ENCODE measurements around the gene EPHB3. TPM values are rescaled to one million over a fixed set of nuclear protein-coding genes. Genes with fewer than 3 reads are reported as not detected.

Gene EPHB3
- polyA plus RNA-seq, 2 of the 4 experiments (the other 2 are of a cell fraction), result 0.36 to 0.50 TPM

DNA sequence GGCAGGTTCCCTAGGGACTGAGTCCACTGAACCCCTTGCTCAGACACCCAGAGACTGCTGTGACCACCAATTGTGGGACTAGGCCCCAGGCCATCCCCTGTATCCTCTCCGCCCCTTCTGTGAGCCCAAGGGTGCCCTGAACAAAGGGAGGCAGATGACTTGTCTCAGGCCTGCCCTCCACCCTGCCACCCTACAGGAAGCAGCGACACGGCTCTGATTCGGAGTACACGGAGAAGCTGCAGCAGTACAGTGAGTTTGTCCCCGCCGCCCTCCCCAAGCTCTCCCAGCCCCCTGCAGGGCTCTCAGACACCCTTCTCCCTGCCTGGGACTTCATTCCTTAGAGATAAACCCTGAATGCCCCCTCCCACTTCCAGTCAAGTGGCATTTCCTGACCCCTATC lies 16.6 kb downstream of the EPHB3 start:
- FAIRE-seq (no peak), ATAC-seq (no peak), DNase-seq (ENCODE audit: low read depth in 1 of 2, low spot score in 1 of 2) (no peak)
- POLR2A ChIA-PET, result no interaction called here
- no peaks in the 10 kb centered on the region for H3K9me3 ChIP-seq
- CTCF ChIA-PET, result no interaction called here
- H3K27ac ChIP-seq, result no peak overlapping the region
- no peak for TF ChIP-seq ZC3H11A (IDR thresholded peaks at IDR 0.05)
- TF ChIP-seq, protein P1, sequence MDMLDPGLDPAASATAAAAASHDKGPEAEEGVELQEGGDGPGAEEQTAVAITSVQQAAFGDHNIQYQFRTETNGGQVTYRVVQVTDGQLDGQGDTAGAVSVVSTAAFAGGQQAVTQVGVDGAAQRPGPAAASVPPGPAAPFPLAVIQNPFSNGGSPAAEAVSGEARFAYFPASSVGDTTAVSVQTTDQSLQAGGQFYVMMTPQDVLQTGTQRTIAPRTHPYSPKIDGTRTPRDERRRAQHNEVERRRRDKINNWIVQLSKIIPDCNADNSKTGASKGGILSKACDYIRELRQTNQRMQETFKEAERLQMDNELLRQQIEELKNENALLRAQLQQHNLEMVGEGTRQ (IDR thresholded peaks at IDR 0.05), result no peak
- TF ChIP-seq, protein P2, sequence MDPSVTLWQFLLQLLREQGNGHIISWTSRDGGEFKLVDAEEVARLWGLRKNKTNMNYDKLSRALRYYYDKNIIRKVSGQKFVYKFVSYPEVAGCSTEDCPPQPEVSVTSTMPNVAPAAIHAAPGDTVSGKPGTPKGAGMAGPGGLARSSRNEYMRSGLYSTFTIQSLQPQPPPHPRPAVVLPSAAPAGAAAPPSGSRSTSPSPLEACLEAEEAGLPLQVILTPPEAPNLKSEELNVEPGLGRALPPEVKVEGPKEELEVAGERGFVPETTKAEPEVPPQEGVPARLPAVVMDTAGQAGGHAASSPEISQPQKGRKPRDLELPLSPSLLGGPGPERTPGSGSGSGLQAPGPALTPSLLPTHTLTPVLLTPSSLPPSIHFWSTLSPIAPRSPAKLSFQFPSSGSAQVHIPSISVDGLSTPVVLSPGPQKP (IDR thresholded peaks at IDR 0.05; ENCODE audit: low read depth, low read length), result no peak
- TF ChIP-seq CHD4 (IDR thresholded peaks at IDR 0.05; ENCODE audit: borderline replicate concordance), result no peak
- no peak for TF ChIP-seq HEYL (CRISPR knock-in tag; IDR thresholded peaks at IDR 0.05)
- TF ChIP-seq MYC (IDR thresholded peaks at IDR 0.05; ENCODE audit: borderline replicate concordance, low read length), result no peak
- no peak for TF ChIP-seq HOXB5 (CRISPR knock-in tag; IDR thresholded peaks at IDR 0.05)
- no peak for TF ChIP-seq SREBF2 (IDR thresholded peaks at IDR 0.05)
- TF ChIP-seq, protein P3, sequence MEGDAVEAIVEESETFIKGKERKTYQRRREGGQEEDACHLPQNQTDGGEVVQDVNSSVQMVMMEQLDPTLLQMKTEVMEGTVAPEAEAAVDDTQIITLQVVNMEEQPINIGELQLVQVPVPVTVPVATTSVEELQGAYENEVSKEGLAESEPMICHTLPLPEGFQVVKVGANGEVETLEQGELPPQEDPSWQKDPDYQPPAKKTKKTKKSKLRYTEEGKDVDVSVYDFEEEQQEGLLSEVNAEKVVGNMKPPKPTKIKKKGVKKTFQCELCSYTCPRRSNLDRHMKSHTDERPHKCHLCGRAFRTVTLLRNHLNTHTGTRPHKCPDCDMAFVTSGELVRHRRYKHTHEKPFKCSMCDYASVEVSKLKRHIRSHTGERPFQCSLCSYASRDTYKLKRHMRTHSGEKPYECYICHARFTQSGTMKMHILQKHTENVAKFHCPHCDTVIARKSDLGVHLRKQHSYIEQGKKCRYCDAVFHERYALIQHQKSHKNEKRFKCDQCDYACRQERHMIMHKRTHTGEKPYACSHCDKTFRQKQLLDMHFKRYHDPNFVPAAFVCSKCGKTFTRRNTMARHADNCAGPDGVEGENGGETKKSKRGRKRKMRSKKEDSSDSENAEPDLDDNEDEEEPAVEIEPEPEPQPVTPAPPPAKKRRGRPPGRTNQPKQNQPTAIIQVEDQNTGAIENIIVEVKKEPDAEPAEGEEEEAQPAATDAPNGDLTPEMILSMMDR (IDR thresholded peaks at IDR 0.05), result no peak
- TF ChIP-seq FOSB (CRISPR knock-in tag; IDR thresholded peaks at IDR 0.05), result no peak
- no peak for TF ChIP-seq FOSL2 (IDR thresholded peaks at IDR 0.05)
- no peak for TF ChIP-seq FOSL2 (CRISPR knock-in tag; IDR thresholded peaks at IDR 0.05)
- TF ChIP-seq, protein P4, sequence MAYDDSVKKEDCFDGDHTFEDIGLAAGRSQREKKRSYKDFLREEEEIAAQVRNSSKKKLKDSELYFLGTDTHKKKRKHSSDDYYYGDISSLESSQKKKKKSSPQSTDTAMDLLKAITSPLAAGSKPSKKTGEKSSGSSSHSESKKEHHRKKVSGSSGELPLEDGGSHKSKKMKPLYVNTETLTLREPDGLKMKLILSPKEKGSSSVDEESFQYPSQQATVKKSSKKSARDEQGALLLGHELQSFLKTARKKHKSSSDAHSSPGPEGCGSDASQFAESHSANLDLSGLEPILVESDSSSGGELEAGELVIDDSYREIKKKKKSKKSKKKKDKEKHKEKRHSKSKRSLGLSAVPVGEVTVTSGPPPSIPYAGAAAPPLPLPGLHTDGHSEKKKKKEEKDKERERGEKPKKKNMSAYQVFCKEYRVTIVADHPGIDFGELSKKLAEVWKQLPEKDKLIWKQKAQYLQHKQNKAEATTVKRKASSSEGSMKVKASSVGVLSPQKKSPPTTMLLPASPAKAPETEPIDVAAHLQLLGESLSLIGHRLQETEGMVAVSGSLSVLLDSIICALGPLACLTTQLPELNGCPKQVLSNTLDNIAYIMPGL (CRISPR knock-in tag; IDR thresholded peaks at IDR 0.05; ENCODE audit: borderline replicate concordance), result no peak
- TF ChIP-seq HOXA7 (CRISPR knock-in tag; IDR thresholded peaks at IDR 0.05), result no peak
- WGBS (ENCODE audit: missing lambda C conversion rate), result 95% methylated on average over 7 of the region's 7 CpGs
- no peaks in the 10 kb centered on the region for H3K4me1 ChIP-seq
- no peak overlapping the region for H3K4me3 ChIP-seq
- H3K4me2 ChIP-seq, result no peak overlapping the region

DNA sequence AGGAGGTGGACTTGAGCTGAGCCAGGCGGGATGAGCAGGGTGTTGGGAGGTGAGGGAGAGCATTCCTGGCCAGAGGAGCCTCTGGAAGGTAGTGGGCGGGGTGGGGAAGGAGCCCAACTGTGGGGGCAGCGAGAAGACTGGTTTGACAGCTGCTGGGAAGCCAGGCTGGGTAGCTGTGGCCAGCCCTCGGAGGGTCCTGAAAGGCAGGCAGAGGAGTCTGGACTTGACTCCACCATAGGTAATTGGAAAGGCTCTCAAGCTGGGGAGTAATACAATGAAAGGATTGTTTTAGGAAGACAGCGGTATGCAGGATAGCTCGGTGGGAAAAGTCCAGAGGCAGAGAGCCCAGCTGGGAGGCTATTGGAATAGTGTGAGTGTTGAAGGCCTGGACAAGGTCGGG lies 17.2 kb downstream of the EPHB3 start:
- POLR2A ChIA-PET, result no interaction called here
- no peak overlapping the region for H3K27ac ChIP-seq
- DNase-seq (ENCODE audit: low read depth in 1 of 2, low spot score in 1 of 2) (no peak), ATAC-seq (no peak), FAIRE-seq (no peak)
- WGBS (ENCODE audit: missing lambda C conversion rate), result 69% methylated on average over 7 of the region's 7 CpGs
- no peaks in the 10 kb centered on the region for H3K4me1 ChIP-seq
- no peak overlapping the region for H3K4me3 ChIP-seq
- no peaks in the 10 kb centered on the region for H3K9me3 ChIP-seq
- CTCF ChIA-PET, result interaction anchor here (0.6 kb wide), 1 partner anchor 18 kb away, joined by 3 read pairs; no protein-coding TSS in a partner anchor
- no peak overlapping the region for H3K4me2 ChIP-seq
- TF ChIP-seq NR3C1 (IDR thresholded peaks at IDR 0.05) (no peak), MYC (IDR thresholded peaks at IDR 0.05; ENCODE audit: borderline replicate concordance, low read length) (no peak), CHD2 (IDR thresholded peaks at IDR 0.05; ENCODE audit: low read length, partially characterized antibody) (no peak), HDAC2 (IDR thresholded peaks at IDR 0.05) (no peak), TP53 (CRISPR knock-in tag; IDR thresholded peaks at IDR 0.05) (no peak), EHMT2 (IDR thresholded peaks at IDR 0.05; ENCODE audit: low read depth) (no peak), TFCP2L1 (CRISPR knock-in tag; IDR thresholded peaks at IDR 0.05) (no peak), MAFK (IDR thresholded peaks at IDR 0.05; ENCODE audit: partially characterized antibody) (no peak), SMC3 (IDR thresholded peaks at IDR 0.05) (no peak), CBX2 (IDR thresholded peaks at IDR 0.05; ENCODE audit: borderline replicate concordance, low read depth) (no peak)
- TF ChIP-seq, protein P2 (IDR thresholded peaks at IDR 0.05; ENCODE audit: low read depth, low read length), result no peak
- TF ChIP-seq, protein P5, sequence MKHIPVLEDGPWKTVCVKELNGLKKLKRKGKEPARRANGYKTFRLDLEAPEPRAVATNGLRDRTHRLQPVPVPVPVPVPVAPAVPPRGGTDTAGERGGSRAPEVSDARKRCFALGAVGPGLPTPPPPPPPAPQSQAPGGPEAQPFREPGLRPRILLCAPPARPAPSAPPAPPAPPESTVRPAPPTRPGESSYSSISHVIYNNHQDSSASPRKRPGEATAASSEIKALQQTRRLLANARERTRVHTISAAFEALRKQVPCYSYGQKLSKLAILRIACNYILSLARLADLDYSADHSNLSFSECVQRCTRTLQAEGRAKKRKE (CRISPR knock-in tag; IDR thresholded peaks at IDR 0.05; ENCODE audit: low read depth), result no peak
- TF ChIP-seq, protein P6, sequence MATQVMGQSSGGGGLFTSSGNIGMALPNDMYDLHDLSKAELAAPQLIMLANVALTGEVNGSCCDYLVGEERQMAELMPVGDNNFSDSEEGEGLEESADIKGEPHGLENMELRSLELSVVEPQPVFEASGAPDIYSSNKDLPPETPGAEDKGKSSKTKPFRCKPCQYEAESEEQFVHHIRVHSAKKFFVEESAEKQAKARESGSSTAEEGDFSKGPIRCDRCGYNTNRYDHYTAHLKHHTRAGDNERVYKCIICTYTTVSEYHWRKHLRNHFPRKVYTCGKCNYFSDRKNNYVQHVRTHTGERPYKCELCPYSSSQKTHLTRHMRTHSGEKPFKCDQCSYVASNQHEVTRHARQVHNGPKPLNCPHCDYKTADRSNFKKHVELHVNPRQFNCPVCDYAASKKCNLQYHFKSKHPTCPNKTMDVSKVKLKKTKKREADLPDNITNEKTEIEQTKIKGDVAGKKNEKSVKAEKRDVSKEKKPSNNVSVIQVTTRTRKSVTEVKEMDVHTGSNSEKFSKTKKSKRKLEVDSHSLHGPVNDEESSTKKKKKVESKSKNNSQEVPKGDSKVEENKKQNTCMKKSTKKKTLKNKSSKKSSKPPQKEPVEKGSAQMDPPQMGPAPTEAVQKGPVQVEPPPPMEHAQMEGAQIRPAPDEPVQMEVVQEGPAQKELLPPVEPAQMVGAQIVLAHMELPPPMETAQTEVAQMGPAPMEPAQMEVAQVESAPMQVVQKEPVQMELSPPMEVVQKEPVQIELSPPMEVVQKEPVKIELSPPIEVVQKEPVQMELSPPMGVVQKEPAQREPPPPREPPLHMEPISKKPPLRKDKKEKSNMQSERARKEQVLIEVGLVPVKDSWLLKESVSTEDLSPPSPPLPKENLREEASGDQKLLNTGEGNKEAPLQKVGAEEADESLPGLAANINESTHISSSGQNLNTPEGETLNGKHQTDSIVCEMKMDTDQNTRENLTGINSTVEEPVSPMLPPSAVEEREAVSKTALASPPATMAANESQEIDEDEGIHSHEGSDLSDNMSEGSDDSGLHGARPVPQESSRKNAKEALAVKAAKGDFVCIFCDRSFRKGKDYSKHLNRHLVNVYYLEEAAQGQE (IDR thresholded peaks at IDR 0.05), result no peak
- TF ChIP-seq, protein P7, sequence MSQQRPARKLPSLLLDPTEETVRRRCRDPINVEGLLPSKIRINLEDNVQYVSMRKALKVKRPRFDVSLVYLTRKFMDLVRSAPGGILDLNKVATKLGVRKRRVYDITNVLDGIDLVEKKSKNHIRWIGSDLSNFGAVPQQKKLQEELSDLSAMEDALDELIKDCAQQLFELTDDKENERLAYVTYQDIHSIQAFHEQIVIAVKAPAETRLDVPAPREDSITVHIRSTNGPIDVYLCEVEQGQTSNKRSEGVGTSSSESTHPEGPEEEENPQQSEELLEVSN (IDR thresholded peaks at IDR 0.05; ENCODE audit: borderline replicate concordance, low read depth), result no peak
